GM19463 (cell line): ENCODE results near the gene DPT.

ENCODE experiments used
- ATAC-seq: cut with Tn5 transposase; IDR thresholded peaks from one replicate; pipeline ENCODE4 v1.9.1; 2021; ENCODE audit warnings: mild to moderate bottlenecking, moderate library complexity; ENCODE audit not compliant: unreplicated experiment

DPT gene

GRCh38 chr1:168736520-168736919 lies 7.5 kb upstream of the DPT start:
- ATAC-seq = no peak

GRCh38 chr1:168735974-168736373 lies 7.0 kb upstream of the DPT start:
- ATAC-seq = no peak

- ATAC-seq = no peak
Observed at GRCh38 chr1:168734946-168735345, 5.9 kb upstream of the DPT start.

- ATAC-seq = no peak
Observed at GRCh38 chr1:168734271-168734670, 5.3 kb upstream of the DPT start.

- no peak for ATAC-seq
Observed at GRCh38 chr1:168733241-168733640, 4.2 kb upstream of the DPT start.

- no peak for ATAC-seq
Observed at GRCh38 chr1:168732736-168733135, 3.7 kb upstream of the DPT start.

GRCh38 chr1:168731244-168731953 lies 2.4 kb upstream of the DPT start:
- ATAC-seq = no peak

GRCh38 chr1:168729405-168729802 lies 398 bp upstream of the DPT start:
- ATAC-seq = no peak

- no peak for ATAC-seq
Observed at GRCh38 chr1:168726719-168727118, 2.3 kb downstream of the DPT start.

- ATAC-seq = no peak
Observed at GRCh38 chr1:168726281-168726680, 2.7 kb downstream of the DPT start.

- ATAC-seq = no peak
Observed at GRCh38 chr1:168725831-168726230, 3.2 kb downstream of the DPT start.

GRCh38 chr1:168725060-168725459 lies 3.9 kb downstream of the DPT start:
- no peak for ATAC-seq

GRCh38 chr1:168723000-168723399 lies 6.0 kb downstream of the DPT start:
- no peak for ATAC-seq

- no peak for ATAC-seq
Observed at GRCh38 chr1:168720839-168721238, 8.2 kb downstream of the DPT start.

GRCh38 chr1:168719306-168720111 lies 9.5 kb downstream of the DPT start:
- ATAC-seq = peak; percentile 81

- no peak for ATAC-seq
Observed at GRCh38 chr1:168717906-168718891, 10.8 kb downstream of the DPT start.

- no peak for ATAC-seq
Observed at GRCh38 chr1:168714012-168714411, 15.0 kb downstream of the DPT start.

- no peak for ATAC-seq
Observed at GRCh38 chr1:168709405-168710363, 19.3 kb downstream of the DPT start.

- no peak for ATAC-seq
Observed at GRCh38 chr1:168708698-168709404, 20.2 kb downstream of the DPT start.
